GM10248 (cell line): ENCODE measurements around the gene AGAP4.
"Not testable (repeated sequence)": the region's sequence is repeated elsewhere in the genome, so short reads cannot be mapped to it uniquely, and the experiment has no call there.

Experiments used
- CTCF ChIA-PET: fragments of 300-600 bp; sonication (Branson Sonifier 250); formaldehyde crosslinking; extraction: SDS; loops from one replicate; lab custom pipeline; 2021; ENCODE audit warnings: antibody characterized with exemption; lab: Yijun Ruan, JAX
- POLR2A ChIA-PET: fragments of 350-650 bp; sonication (Branson Sonifier 250); formaldehyde crosslinking; extraction: SDS; loops from one replicate; lab custom pipeline; 2020; ENCODE audit warnings: antibody characterized with exemption; lab: Yijun Ruan, JAX
- DNase-seq: peaks from one replicate; pipeline ENCODE4 v3.0.0; 2012; ENCODE audit errors: extremely low spot score
- CTCF ChIP-seq: IDR thresholded peaks from 2 replicates; pipeline ENCODE4 v1.5.1; 2012; ENCODE audit warnings: mild to moderate bottlenecking, low read depth; ENCODE audit errors: extremely low read depth, missing control alignments, control extremely low read depth

The AGAP4 gene

GRCh38 chr10:45847400-45847799 is at the start of gene AGAP4:
TSS of gene AGAP4 (minus strand) at chr10:45847500. CDS start at chr10:45847347, 153 bp downstream.
- DNase-seq, CTCF ChIA-PET, POLR2A ChIA-PET: not testable (repeated sequence)

- CTCF ChIA-PET, DNase-seq, POLR2A ChIA-PET: not testable (repeated sequence)
Observed at GRCh38 chr10:45890721-45891120, 43.4 kb upstream of the AGAP4 start.

GRCh38 chr10:45889539-45890230 is 42.4 kb upstream of the AGAP4 start:
- CTCF ChIA-PET, POLR2A ChIA-PET, DNase-seq: not testable (repeated sequence)

GRCh38 chr10:45882880-45883279 is 35.6 kb upstream of the AGAP4 start:
- POLR2A ChIA-PET, CTCF ChIA-PET, DNase-seq: not testable (repeated sequence)

GRCh38 chr10:45865404-45865803 is 18.1 kb upstream of the AGAP4 start:
- DNase-seq, POLR2A ChIA-PET, CTCF ChIA-PET: not testable (repeated sequence)

- POLR2A ChIA-PET, DNase-seq, CTCF ChIA-PET: not testable (repeated sequence)
Observed at GRCh38 chr10:45864264-45864663, 17.0 kb upstream of the AGAP4 start.

- CTCF ChIA-PET, DNase-seq, POLR2A ChIA-PET: not testable (repeated sequence)
Observed at GRCh38 chr10:45863632-45864031, 16.3 kb upstream of the AGAP4 start.

GRCh38 chr10:45857931-45858330 is 10.6 kb upstream of the AGAP4 start:
- CTCF ChIA-PET, POLR2A ChIA-PET, DNase-seq: not testable (repeated sequence)

GRCh38 chr10:45848467-45848866 is 1.2 kb upstream of the AGAP4 start:
- POLR2A ChIA-PET, DNase-seq, CTCF ChIA-PET: not testable (repeated sequence)

- DNase-seq, POLR2A ChIA-PET, CTCF ChIA-PET: not testable (repeated sequence)
Observed at GRCh38 chr10:45822918-45823317, 24.4 kb downstream of the AGAP4 start.

- DNase-seq, POLR2A ChIA-PET, CTCF ChIA-PET: not testable (repeated sequence)
Observed at GRCh38 chr10:45820107-45820830, 27.0 kb downstream of the AGAP4 start.

- DNase-seq = no peak
- CTCF ChIA-PET = interaction anchor here (1.1 kb wide), 1 partner anchor 11 kb away, joined by 3 read pairs; no protein-coding TSS in a partner anchor
- TF ChIP-seq CTCF = no peak
- POLR2A ChIA-PET = no interaction called here
Observed at GRCh38 chr10:45819552-45819951, 27.7 kb downstream of the AGAP4 start.

GRCh38 chr10:45817912-45818311 is 29.4 kb downstream of the AGAP4 start:
- no peak for DNase-seq
- CTCF ChIA-PET = no interaction called here
- POLR2A ChIA-PET = no interaction called here
- TF ChIP-seq CTCF = no peak
